Nephron progenitor cell (in vitro differentiated cells): ENCODE results near the gene MYH1.

ENCODE experiments used
- DNase-seq: peaks from one replicate; pipeline ENCODE4 v3.0.0; 2021
- H3K27ac Mint-ChIP-seq: 2 replicates; pipeline ENCODE4 v1.8.0; 2021; ENCODE audit warnings: mild to moderate bottlenecking, moderate library complexity, mixed read lengths
- H3K27me3 Mint-ChIP-seq: 2 replicates; pipeline ENCODE4 v1.8.0; 2021; ENCODE audit warnings: mild to moderate bottlenecking, low read depth, mixed read lengths; ENCODE audit not compliant: poor library complexity
- H3K36me3 Mint-ChIP-seq: 2 replicates; pipeline ENCODE4 v1.8.0; 2021; ENCODE audit warnings: low read depth, mixed read lengths
- H3K4me1 Mint-ChIP-seq: 2 replicates; pipeline ENCODE4 v1.8.0; 2021; ENCODE audit warnings: mixed read lengths
- H3K4me3 Mint-ChIP-seq: 2 replicates; pipeline ENCODE4 v1.8.0; 2021; ENCODE audit warnings: mild to moderate bottlenecking, moderate library complexity, mixed read lengths
- H3K9me3 Mint-ChIP-seq: 2 replicates; pipeline ENCODE4 v1.8.0; 2021; ENCODE audit warnings: mild to moderate bottlenecking, moderate library complexity, mixed read lengths
- CTCF ChIP-seq: fragments of 200-600 bp; sonication (generic); IDR thresholded peaks from 2 replicates; pipeline ENCODE4 v1.5.0; 2021; ENCODE audit warnings: antibody characterized with exemption

MYH1 gene

DNA sequence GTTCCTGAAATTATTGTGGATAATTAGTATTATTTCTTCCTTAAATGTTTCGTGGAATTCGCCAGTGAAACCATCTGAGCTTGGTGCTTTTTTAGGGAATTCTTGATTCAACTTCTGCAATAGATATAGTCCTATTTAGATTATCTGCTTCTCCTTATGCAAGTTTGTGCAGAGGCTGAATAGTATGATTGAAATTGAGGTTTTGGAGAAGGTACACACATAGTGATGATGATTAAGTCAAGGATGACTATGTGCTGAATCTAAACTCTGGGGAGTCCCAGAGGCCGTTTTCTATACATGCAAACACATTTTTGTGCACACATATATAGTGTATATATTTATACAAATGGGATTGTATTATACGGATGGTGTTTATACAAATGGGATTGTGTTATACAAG, 43.8 kb downstream of the MYH1 start:
- Mint-ChIP-seq H3K27me3 (no peaks in the 10 kb centered on the region), H3K4me3 (no peak overlapping the region), H3K4me1 (no peaks in the 10 kb centered on the region), H3K36me3 (no peaks in the 10 kb centered on the region), H3K9me3 (no peaks in the 10 kb centered on the region), H3K27ac (no peak overlapping the region)
- DNase-seq: no peak
- TF ChIP-seq CTCF: no peak

DNA sequence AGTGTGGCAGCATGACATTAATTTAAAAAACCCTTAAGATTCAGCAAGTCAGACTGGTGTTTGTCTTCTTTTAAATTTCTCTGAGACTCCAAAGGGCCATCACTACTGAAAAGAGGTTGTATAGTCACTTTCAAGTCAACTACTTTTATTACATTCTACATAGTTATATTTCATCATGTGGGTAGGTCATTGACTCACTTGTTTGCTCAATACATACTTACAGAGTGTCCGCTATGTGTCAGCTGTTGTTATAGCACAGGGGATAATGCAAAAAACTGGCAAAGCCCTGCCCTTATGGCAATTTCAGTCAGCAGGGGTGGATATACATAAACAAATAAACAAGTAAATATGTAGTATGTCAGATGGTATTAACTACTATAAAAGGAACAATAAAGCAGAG, 46.5 kb downstream of the MYH1 start:
- Mint-ChIP-seq H3K4me1 (no peaks in the 10 kb centered on the region), H3K27ac (no peak overlapping the region), H3K9me3 (no peaks in the 10 kb centered on the region), H3K36me3 (no peaks in the 10 kb centered on the region), H3K27me3 (peaks cover 3% of the 10 kb centered on the region), H3K4me3 (no peak overlapping the region)
- DNase-seq: no peak
- TF ChIP-seq CTCF: no peak

GRCh38 chr17:10469459-10469858, 48.9 kb downstream of the MYH1 start, which contains the start of gene MYH4:
TSS of gene MYH4 (minus strand) at chr17:10469559. CDS start at chr17:10466745, 2,814 bp downstream.
- TF ChIP-seq CTCF: no peak
- DNase-seq: no peak
- Mint-ChIP-seq H3K27ac (no peak within 1 kb of the TSS), H3K9me3 (no peaks in the 10 kb centered on the region), H3K4me3 (no peak within 1 kb of the TSS), H3K4me1 (no peaks in the 10 kb centered on the region), H3K36me3 (no peaks in the 10 kb centered on the region), H3K27me3 (peaks cover 9% of the 10 kb centered on the region)

DNA sequence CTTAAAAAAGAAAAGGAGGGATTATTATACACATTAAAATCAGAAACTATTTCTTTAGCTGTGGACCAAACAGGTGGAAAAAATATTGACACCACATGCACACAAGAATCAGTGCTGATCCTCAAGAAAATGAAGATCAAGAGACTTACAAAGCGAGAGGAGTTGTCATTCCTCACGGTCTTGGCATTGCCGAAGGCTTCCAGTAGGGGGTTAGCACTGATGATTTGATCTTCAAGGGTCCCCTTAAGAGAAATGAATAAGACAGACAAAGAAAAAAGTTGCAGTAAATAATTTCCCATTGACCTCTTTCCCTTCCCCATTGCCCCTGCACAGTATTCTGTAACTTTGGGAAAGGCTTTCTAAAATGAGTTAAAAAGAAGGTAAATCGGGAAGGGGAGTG, 54.9 kb downstream of the MYH1 start:
- no peak overlapping the region for H3K4me3 Mint-ChIP-seq
- TF ChIP-seq CTCF: no peak
- peaks cover 10% of the 10 kb centered on the region for H3K4me1 Mint-ChIP-seq
- H3K36me3 Mint-ChIP-seq: no peaks in the 10 kb centered on the region
- H3K27ac Mint-ChIP-seq: no peak overlapping the region
- no peak for DNase-seq
- H3K9me3 Mint-ChIP-seq: no peaks in the 10 kb centered on the region
- peaks cover 9% of the 10 kb centered on the region for H3K27me3 Mint-ChIP-seq

GRCh38 chr17:10460062-10460461, 58.3 kb downstream of the MYH1 start:
- Mint-ChIP-seq H3K27ac (no peak overlapping the region), H3K36me3 (no peaks in the 10 kb centered on the region), H3K9me3 (no peaks in the 10 kb centered on the region), H3K4me1 (peaks cover 11% of the 10 kb centered on the region), H3K27me3 (peaks cover 3% of the 10 kb centered on the region), H3K4me3 (no peak overlapping the region)
- no peak for TF ChIP-seq CTCF
- no peak for DNase-seq

DNA sequence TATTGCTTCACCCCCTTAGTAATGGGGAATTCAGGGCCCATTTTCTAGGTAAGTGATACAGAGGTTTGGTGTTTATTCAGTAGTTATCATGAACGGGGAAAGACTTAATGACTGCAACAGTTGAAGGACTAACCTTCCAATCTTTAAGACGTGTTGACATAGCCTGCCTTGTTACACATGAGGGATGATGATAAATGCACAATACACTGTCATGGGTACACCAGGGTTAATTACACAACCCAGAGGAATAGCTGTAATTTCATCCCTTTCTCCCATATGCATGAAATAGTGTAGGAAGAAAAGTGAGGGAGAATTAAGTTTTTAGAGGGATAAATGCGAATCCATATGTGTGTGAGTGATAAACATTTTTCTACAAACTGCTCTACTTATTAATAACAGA, 59.6 kb downstream of the MYH1 start:
- Mint-ChIP-seq H3K4me3 (no peak overlapping the region), H3K27ac (peak overlapping the region; percentile 40), H3K4me1 (peaks cover 11% of the 10 kb centered on the region), H3K36me3 (no peaks in the 10 kb centered on the region), H3K9me3 (no peaks in the 10 kb centered on the region), H3K27me3 (peaks cover 4% of the 10 kb centered on the region)
- no peak for TF ChIP-seq CTCF
- DNase-seq: no peak
